ENCODE data around the gene BPI. TPM values are rescaled to one million over a fixed set of nuclear protein-coding genes. Genes with fewer than 3 reads are reported as not detected.

BPI gene
- total RNA-seq, 1 donor from 2014 or later, result not detected

DNA sequence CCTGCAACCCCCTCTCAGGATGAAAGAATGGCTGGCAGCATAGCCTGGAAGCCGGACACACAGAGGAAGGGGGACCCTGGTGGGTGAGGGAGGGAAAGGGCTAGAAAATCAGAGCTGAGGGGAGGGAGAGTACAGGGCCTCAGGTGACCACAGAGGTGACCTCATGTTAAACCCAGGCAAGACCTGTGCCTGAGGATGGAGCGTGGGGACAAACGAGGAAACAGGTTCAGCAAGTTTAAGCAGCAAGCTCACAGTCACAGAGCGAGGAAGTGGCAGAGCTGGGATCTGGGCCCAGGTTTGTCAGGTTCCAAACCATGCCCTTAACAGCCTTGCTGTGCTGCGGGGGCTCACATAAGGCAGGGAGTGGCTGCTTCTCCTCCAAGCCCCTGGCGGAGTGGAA lies 4.0 kb upstream of the BPI start:
- no peak for DNase-seq (ENCODE audit: low spot score in 2 of 2)
- peaks cover 5 to 10% of the 10 kb centered on the region in 2 donors for H3K4me1 ChIP-seq
- H3K36me3 ChIP-seq, result no peaks in the 10 kb centered on the region
- peak overlapping the region; percentile 25 to 88 for H3K27ac ChIP-seq
- no peak overlapping the region for H3K4me3 ChIP-seq
- intact Hi-C loops (cut with DNase I), result loop anchor here (5.0 to 10.0 kb wide), 2 partner anchors 53 to 245 kb away; no protein-coding TSS in a partner anchor
- no peaks in the 10 kb centered on the region for H3K9me3 ChIP-seq
- H3K27me3 ChIP-seq, result no peaks in the 10 kb centered on the region
- TF ChIP-seq, protein P1, sequence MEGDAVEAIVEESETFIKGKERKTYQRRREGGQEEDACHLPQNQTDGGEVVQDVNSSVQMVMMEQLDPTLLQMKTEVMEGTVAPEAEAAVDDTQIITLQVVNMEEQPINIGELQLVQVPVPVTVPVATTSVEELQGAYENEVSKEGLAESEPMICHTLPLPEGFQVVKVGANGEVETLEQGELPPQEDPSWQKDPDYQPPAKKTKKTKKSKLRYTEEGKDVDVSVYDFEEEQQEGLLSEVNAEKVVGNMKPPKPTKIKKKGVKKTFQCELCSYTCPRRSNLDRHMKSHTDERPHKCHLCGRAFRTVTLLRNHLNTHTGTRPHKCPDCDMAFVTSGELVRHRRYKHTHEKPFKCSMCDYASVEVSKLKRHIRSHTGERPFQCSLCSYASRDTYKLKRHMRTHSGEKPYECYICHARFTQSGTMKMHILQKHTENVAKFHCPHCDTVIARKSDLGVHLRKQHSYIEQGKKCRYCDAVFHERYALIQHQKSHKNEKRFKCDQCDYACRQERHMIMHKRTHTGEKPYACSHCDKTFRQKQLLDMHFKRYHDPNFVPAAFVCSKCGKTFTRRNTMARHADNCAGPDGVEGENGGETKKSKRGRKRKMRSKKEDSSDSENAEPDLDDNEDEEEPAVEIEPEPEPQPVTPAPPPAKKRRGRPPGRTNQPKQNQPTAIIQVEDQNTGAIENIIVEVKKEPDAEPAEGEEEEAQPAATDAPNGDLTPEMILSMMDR (IDR thresholded peaks at IDR 0.05), result no peak

- intact Hi-C loops (cut with DNase I), result no loop called here
- Histone ChIP-seq H3K4me1 (peaks cover 5 to 10% of the 10 kb centered on the region in 2 donors), H3K27me3 (no peaks in the 10 kb centered on the region), H3K27ac (peak overlapping the region in 1 of 2 donors; percentile 25), H3K36me3 (no peaks in the 10 kb centered on the region), H3K4me3 (no peak overlapping the region), H3K9me3 (no peaks in the 10 kb centered on the region)
- no peak for DNase-seq (ENCODE audit: low spot score in 2 of 2)
- TF ChIP-seq, protein P1 (IDR thresholded peaks at IDR 0.05), result no peak
Observed at GRCh38 chr20:38300438-38300837, 3.5 kb upstream of the BPI start.

GRCh38 chr20:38301309-38301708 lies 2.6 kb upstream of the BPI start:
- Histone ChIP-seq H3K4me1 (peaks cover 5 to 10% of the 10 kb centered on the region in 2 donors), H3K27ac (no peak overlapping the region), H3K36me3 (no peaks in the 10 kb centered on the region), H3K4me3 (no peak overlapping the region), H3K9me3 (no peaks in the 10 kb centered on the region), H3K27me3 (no peaks in the 10 kb centered on the region)
- intact Hi-C loops (cut with DNase I), result no loop called here
- TF ChIP-seq, protein P1 (IDR thresholded peaks at IDR 0.05), result no peak
- no peak for DNase-seq (ENCODE audit: low spot score in 2 of 2)

DNA sequence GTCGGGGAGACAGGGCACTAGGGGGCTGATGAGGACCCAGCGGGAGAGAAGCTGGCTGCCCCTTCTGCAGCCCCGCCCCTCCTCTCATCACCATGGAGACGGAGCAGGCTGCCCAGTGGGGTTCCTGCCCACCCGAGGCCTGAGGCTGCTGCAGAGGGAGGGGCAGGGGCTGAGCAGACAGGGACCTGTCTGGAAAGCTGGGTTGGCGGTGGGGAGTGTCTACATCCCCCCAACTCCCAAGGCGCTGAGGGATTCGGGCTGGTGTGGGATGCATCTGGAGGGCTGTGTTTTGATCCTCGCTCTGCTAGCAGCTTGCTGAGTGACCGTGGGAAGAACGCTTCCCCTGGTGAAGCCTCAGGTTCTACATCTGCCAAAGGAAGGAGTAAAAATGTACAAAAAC lies 1.2 kb upstream of the BPI start:
- Histone ChIP-seq H3K4me3 (no peak overlapping the region), H3K36me3 (no peaks in the 10 kb centered on the region), H3K4me1 (peaks cover 5 to 10% of the 10 kb centered on the region in 2 donors), H3K27me3 (no peaks in the 10 kb centered on the region), H3K27ac (no peak overlapping the region), H3K9me3 (no peaks in the 10 kb centered on the region)
- DNase-seq (ENCODE audit: low spot score in 2 of 2), result no peak
- TF ChIP-seq, protein P1 (IDR thresholded peaks at IDR 0.05), result no peak
- intact Hi-C loops (cut with DNase I), result no loop called here

DNA sequence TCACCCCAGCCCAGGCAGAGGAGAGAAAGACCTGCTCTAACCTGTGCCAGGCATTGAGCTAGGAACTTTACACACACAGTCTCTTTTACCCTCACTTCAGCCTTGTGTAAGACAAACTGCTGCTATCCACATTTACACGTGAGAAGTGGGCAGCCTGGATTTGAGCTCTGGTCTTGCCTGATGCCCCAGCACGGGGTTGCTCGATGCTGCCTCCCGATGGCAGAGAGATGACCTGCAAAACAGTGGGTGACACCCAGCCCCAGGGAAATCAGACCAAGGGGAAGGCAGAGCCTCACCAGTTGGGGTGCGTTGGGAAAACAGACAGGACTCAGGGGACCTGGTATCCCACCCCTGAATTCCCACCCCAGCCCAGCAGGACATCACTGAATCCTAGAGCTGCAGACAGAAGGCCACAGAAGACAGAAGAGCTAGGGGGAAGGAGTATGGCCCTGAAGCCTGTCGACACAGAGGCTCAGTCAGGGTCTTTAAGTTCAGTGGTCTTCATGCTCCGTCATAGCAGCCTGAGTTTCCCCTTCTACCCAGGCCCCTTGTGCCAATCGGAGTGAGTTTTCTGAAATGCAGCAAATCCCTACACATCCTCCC lies 990 bp downstream of the BPI start:
- Histone ChIP-seq H3K9me3 (no peaks in the 10 kb centered on the region), H3K4me1 (no peaks in the 10 kb centered on the region), H3K36me3 (no peaks in the 10 kb centered on the region), H3K27me3 (no peaks in the 10 kb centered on the region), H3K4me3 (no peak overlapping the region), H3K27ac (no peak overlapping the region)
- TF ChIP-seq, protein P1 (IDR thresholded peaks at IDR 0.05), result peak in 2 of 3 experiments; percentile 11 to 33
- DNase-seq (ENCODE audit: low spot score in 2 of 2), result no peak
- intact Hi-C loops (cut with DNase I), result no loop called here
